Osteocyte (in vitro differentiated cells): ENCODE measurements around the gene ST3GAL6. TPM values are rescaled to one million over a fixed set of nuclear protein-coding genes. Genes with fewer than 3 reads are reported as not detected.
A peak's percentile ranks its signal among the peaks of the same experiment; 100 is the strongest.

Source experiments
- DNase-seq: peaks from one replicate; pipeline ENCODE4 v3.0.0; 2021; ENCODE audit warnings: mixed read lengths; ENCODE audit not compliant: unreplicated experiment; ENCODE audit errors: extremely low spot score
- H3K27ac Mint-ChIP-seq: one replicate; pipeline ENCODE4 v1.8.0; 2021; ENCODE audit warnings: mild to moderate bottlenecking, mixed read lengths; ENCODE audit not compliant: unreplicated experiment
- H3K27me3 Mint-ChIP-seq: one replicate; pipeline ENCODE4 v1.8.0; 2021; ENCODE audit warnings: mixed read lengths; ENCODE audit not compliant: unreplicated experiment
- H3K36me3 Mint-ChIP-seq: one replicate; pipeline ENCODE4 v1.8.0; 2021; ENCODE audit warnings: mixed read lengths; ENCODE audit not compliant: unreplicated experiment
- H3K4me1 Mint-ChIP-seq: one replicate; pipeline ENCODE4 v1.8.0; 2021; ENCODE audit warnings: mixed read lengths; ENCODE audit not compliant: unreplicated experiment
- H3K4me3 Mint-ChIP-seq: one replicate; pipeline ENCODE4 v1.8.0; 2021; ENCODE audit warnings: mild to moderate bottlenecking, moderate library complexity, mixed read lengths; ENCODE audit not compliant: unreplicated experiment
- H3K9me3 Mint-ChIP-seq: one replicate; pipeline ENCODE4 v1.8.0; 2021; ENCODE audit warnings: mixed read lengths; ENCODE audit not compliant: unreplicated experiment
- total RNA-seq: library from RNA; stranded (reverse); gene quantifications from 2 replicates; pipeline ENCODE4 v1.2.1, GENCODE V29; 2021
- TF ChIP-seq, protein P1 (sequence below): fragments of 200-600 bp; sonication (generic); IDR thresholded peaks from 2 replicates; pipeline ENCODE4 v1.5.0; 2021; ENCODE audit warnings: antibody characterized with exemption, mild to moderate bottlenecking, moderate library complexity

Gene ST3GAL6
- total RNA-seq, 1 donor from 2014 or later = 8.0 TPM

DNA sequence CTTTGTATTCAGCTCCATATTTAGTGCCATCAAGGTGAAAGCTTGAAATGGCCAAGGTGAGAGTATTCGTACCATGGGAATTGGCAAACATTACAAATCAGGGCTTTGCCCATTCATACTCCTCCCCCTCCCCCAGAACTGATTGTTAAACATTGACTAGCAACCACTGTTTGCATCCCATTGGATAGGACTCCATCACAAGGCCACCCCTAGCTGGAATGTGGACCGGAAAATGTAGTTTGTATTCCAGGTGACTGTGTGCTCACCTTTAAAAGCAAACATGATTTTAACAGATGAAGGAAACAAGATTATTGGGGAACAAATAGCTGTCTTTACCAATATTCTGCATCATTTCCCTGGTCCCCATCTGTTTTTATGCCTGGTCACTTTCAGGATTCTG is 14.1 kb downstream of the ST3GAL6 start:
- Mint-ChIP-seq H3K4me3 (no peak overlapping the region), H3K27me3 (no peaks in the 10 kb centered on the region), H3K36me3 (peaks cover 2% of the 10 kb centered on the region), H3K9me3 (no peaks in the 10 kb centered on the region), H3K4me1 (peaks cover 20% of the 10 kb centered on the region), H3K27ac (no peak overlapping the region)
- TF ChIP-seq, protein P1, sequence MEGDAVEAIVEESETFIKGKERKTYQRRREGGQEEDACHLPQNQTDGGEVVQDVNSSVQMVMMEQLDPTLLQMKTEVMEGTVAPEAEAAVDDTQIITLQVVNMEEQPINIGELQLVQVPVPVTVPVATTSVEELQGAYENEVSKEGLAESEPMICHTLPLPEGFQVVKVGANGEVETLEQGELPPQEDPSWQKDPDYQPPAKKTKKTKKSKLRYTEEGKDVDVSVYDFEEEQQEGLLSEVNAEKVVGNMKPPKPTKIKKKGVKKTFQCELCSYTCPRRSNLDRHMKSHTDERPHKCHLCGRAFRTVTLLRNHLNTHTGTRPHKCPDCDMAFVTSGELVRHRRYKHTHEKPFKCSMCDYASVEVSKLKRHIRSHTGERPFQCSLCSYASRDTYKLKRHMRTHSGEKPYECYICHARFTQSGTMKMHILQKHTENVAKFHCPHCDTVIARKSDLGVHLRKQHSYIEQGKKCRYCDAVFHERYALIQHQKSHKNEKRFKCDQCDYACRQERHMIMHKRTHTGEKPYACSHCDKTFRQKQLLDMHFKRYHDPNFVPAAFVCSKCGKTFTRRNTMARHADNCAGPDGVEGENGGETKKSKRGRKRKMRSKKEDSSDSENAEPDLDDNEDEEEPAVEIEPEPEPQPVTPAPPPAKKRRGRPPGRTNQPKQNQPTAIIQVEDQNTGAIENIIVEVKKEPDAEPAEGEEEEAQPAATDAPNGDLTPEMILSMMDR = no peak
- no peak for DNase-seq

DNA sequence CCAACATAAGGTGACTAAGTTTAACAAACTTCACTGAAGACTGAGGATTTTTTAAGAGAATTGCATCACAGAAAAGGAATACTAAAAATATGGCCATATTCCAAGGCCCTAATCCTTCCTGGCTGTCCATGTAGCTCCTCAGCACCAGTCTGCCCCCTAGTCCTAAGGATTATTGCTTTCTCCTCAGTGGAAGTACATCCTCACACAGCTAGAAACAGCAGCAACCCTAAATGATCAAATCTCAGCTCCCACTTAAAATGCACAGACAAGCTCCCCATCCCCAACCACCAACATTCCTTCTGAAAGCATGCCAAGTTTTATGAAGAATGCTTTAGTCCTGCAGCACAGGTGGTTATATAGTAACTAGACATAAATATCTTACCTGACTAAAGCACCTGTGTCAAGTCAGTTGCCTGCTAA is 14.7 kb downstream of the ST3GAL6 start:
- DNase-seq = no peak
- Mint-ChIP-seq H3K27me3 (no peaks in the 10 kb centered on the region), H3K27ac (no peak overlapping the region), H3K4me1 (peaks cover 20% of the 10 kb centered on the region), H3K36me3 (peaks cover 2% of the 10 kb centered on the region), H3K9me3 (no peaks in the 10 kb centered on the region), H3K4me3 (no peak overlapping the region)
- TF ChIP-seq, protein P1 = no peak

DNA sequence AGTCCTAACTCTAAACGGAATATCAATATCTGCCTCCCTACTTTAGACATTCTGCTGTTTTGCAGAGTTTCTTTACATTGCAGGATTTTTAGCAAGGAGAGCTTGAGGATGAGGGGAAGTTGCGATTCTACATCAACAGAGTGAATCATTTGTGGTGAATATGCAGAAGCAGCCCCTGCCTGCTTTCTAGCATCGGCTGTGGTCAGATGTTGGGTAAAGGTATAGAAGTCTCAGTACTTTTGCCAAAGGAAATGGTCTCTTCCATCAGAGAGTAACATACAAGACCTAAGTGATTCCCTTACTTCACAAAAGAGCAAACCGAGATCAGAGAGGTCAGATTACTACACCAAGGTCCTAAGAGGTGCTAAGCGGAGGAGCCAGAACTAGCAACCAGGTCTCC is 15.2 kb downstream of the ST3GAL6 start:
- Mint-ChIP-seq H3K27me3 (no peaks in the 10 kb centered on the region), H3K36me3 (peaks cover 2% of the 10 kb centered on the region), H3K9me3 (no peaks in the 10 kb centered on the region), H3K4me1 (peaks cover 20% of the 10 kb centered on the region), H3K4me3 (no peak overlapping the region), H3K27ac (no peak overlapping the region)
- no peak for DNase-seq
- TF ChIP-seq, protein P1 = no peak

DNA sequence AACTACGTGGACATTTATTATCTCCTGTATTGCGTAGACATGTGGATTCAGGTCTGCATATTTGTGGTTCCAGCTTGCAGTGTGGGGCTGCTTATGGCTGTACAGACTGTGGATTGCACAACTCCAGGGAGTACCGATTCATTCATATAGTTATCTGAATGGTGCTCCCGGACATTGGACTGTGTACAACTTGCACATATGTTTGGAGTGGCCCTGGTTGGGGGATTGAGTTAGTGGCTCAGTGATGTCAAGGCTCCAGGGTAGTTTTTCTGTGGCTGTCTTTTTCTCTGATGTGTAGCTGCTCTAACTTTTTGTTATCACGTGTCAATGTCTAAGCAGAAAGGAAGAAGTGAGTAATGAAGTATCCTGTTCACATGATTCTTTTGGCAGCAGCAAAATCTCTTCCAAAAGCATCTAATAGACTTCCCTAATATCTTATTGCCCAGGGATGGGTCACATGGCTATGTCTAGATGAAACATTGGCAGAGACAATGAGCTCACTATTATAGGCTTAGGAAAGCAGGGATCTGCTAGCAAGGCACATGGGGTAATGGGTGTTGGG is 15.8 kb downstream of the ST3GAL6 start:
- H3K27me3 Mint-ChIP-seq = no peaks in the 10 kb centered on the region
- H3K4me1 Mint-ChIP-seq = peaks cover 21% of the 10 kb centered on the region
- H3K4me3 Mint-ChIP-seq = no peak overlapping the region
- TF ChIP-seq, protein P1 = no peak
- no peak for DNase-seq
- H3K27ac Mint-ChIP-seq = peak overlapping the region; percentile 17
- H3K9me3 Mint-ChIP-seq = no peaks in the 10 kb centered on the region
- peaks cover 2% of the 10 kb centered on the region for H3K36me3 Mint-ChIP-seq

DNA sequence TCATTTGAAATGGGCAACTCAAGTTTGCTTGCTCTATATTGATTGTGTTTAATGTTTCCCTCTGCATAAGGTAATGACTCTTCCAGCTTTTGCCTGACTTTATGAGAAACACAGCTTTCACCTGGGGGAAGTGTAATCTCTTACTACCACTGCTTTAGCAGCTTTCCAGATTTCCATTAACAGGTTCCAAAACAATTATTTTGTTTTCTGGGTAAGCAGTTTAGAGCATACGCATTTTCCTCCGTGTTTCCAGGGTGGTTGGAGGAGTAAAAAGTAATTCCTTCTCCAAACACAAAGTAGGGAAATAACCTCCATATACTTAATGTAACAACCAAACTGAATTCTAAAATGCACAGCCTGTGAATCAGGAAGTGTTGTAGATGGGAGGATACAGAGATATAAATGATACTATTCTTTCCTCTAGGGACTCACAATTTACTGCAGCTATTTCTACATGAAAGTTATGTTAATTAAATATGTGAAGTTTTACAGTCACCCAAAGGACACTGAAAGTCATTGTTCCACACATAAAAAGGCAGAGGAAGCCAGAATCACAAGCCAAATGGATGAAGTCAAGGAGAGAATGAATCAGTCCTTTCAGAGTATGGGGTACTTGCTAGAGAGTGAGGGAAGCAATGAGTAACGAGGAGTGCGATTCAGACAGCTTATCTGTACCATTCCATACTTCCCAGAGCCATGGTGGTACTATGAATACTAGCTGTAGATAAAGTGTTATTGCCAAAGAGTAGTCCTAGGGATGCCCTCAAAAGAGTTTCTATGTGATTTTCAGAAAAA is 16.6 kb downstream of the ST3GAL6 start:
- H3K4me1 Mint-ChIP-seq = peaks cover 28% of the 10 kb centered on the region
- H3K9me3 Mint-ChIP-seq = no peaks in the 10 kb centered on the region
- H3K27me3 Mint-ChIP-seq = no peaks in the 10 kb centered on the region
- H3K4me3 Mint-ChIP-seq = no peak overlapping the region
- no peak for DNase-seq
- H3K27ac Mint-ChIP-seq = no peak overlapping the region
- TF ChIP-seq, protein P1 = no peak
- peaks cover 2% of the 10 kb centered on the region for H3K36me3 Mint-ChIP-seq
